ENCODE results near the gene POPDC3.

The POPDC3 gene

GRCh38 chr6:105138141-105138540 is 41.7 kb downstream of the POPDC3 start:
- DNase-seq: no peak

DNA sequence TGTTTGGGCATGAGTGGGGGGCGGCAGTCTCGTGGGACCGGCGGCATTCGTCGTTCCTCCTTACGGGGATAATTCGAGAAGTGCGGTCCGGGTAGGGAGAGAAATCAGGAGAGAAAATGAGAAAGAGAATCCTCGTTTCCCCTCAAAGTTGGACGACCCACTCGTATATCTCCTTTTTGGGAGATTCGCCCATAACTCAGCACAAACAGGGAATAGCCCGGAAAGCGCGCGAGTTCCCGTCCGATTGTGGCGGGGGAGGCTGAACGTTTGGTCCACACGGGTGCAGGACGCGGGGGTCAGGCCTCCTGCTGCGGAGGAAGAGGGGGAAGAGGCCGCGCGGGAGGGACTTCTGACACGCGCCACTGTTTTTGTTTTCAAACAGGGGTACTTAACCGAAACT is 42.4 kb downstream of the POPDC3 start:
- peak in 1 of 2 experiments; percentile 1 for DNase-seq

DNA sequence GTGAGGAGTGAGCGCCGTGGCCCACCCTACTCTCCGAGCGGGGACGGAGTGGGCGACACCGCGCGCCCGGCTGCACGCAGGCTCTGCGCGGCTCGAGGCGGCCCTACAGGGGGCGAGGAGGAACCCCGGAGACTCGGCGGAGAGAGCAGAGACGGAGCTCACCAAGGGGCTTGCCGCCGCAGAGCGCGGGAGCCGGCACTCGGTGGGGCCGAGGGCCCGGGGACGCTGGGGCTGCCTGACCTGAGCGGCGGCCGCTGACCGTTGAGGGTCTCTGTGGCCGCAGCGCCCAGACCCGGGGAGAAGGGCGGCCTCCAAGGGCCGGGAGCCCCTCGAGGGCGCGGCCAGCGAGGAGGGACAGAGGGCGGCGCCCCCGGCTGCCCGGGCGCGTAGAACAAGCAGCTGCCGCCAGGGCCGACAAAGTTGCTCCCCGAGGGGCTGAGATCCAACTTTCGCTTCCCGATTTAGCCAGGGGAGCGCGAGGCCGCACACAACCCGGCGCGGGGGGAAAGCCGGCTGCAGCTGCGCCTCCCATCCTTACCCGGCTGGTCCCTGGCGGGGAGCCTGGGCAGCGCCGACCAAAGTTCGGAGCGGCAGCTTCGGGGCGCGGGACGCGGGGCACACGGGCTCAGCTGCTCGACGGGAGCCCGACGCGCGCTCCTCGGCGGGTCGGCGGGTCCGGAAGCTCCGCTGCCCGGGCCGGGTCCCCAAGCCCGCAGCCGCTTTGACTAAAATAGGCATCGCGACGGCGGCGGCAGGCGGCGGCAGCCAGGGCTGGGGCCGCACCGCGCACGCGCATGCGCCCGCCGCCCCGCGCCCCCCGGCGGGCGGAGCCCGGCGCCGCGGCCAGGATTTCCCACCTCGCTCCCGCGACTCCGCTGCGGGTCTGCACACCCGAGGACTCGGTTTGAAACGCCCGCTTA is 43.1 kb downstream of the POPDC3 start:
- DNase-seq: peak in 1 of 2 experiments; percentile 32

GRCh38 chr6:105135907-105136430 is 43.8 kb downstream of the POPDC3 start:
- DNase-seq: no peak

DNA sequence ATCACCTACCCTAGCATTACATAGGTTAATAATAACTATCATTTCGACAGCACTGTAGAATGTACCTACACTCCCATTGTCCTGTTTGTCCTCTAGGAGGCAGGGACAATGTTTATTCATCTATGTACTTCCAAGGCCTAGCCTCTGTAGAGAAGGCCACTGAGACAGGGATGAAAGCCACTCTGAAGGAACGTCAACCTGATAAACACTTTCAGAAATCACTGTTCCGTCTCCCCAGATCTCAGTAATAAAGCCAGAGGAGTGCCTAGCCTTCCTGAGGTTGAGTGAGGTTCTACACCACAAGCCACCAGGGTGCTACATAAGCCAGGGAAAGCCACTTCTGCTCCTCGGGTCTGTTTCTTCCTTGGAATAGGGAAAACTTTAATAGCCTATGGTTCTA is 44.8 kb downstream of the POPDC3 start:
- peak; percentile 18 to 26 for DNase-seq

DNA sequence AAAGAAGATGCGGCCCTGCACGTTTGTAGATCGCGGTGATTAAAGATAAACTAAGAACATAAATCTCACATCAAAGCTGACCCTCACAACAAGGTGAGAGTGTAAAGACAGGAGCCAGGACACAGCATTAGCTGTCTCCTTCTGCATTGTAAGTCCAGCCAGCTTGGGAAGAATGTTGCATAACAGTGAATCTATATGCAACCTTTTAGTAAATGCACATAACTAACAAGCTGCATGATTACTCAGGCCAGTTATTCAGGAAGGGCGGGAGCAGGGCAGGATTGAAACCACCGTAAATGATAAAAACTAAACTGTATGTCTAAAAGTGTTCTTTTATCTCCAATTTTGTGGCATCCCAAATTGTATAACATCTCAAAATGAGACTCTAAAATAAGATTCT is 57.1 kb downstream of the POPDC3 start:
- no peak for DNase-seq

- no peak for DNase-seq
Measured at GRCh38 chr6:105121981-105122380, 57.8 kb downstream of the POPDC3 start.

- DNase-seq: no peak
Measured at GRCh38 chr6:105120570-105120969, 59.2 kb downstream of the POPDC3 start.

DNA sequence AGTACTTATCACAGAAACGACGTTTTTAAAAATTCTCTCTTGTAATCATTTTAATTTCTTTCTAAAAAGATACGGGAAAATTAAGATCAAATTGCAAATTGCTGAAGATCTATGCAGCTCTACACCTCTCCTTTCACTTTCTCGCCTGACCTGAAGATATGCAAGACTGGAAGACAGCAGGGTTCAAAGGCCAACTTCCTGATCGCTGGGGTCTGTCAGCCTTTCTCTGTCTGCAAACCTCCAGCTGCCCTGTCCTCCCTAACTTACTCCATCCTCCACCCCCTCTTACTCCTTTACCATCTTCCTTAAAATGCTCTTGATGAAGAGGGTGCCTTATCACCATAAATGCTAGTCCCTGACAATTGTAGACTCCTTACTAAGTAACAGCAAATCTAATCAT is 63.7 kb downstream of the POPDC3 start:
- DNase-seq: no peak

DNA sequence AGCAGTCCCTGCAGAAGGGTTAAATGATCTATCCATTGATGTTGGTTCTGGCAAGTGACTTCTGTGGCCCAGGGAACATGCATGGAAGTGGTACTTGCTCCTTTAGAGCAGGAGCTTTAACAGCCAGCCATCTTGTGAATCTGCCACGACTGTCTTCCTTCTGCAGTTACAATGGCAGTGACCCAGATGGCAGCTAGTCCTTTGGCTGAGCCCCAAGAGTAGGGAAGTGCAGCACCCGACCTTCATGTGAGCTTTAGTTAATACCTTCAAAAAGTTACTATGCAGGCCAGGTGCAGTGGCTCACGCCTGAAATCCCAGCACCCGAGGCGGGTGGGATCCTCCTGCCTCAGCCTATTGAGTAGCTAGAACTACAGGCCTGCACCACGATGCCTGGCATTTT is 66.4 kb downstream of the POPDC3 start:
- no peak for DNase-seq

- no peak for DNase-seq
Measured at GRCh38 chr6:105112577-105112976, 67.2 kb downstream of the POPDC3 start.

DNA sequence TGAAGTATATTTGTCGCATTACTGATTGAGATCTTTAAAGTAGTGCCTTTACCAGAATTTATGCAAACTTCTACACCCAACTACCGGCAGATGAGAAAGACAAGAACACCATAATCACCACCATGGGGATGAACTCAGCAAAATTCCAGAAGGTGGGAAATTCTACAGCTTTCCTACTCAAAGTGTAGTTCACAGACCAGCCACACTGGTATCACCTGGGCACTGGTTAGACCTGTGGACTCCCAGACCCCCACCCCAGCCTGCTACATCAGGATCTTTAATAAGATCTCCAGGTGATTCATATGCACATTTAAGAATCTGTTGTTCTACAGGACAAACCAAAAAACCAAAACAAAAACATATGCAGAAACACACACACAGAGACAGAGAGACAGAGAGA is 67.9 kb downstream of the POPDC3 start:
- DNase-seq: no peak

DNA sequence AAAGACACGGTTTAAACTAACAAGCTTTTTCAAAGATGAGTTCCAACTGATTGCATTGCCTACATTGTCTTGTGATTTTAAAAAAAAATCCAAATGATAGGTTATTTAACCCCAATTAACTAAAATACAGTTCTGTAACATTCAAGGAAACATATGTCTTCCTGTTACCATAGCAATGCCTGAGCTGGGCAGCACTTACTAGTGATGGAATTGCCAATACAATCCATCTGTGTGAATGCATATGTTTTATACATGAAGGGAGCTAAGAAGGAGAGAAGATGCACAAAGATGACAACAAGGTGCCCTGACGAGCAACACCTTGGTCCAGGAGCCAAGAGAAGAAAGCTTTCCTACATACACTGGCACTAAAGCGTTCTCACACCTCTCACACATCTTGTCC is 68.7 kb downstream of the POPDC3 start:
- no peak for DNase-seq

- DNase-seq: no peak
Measured at GRCh38 chr6:105109955-105110895, 69.6 kb downstream of the POPDC3 start.

DNA sequence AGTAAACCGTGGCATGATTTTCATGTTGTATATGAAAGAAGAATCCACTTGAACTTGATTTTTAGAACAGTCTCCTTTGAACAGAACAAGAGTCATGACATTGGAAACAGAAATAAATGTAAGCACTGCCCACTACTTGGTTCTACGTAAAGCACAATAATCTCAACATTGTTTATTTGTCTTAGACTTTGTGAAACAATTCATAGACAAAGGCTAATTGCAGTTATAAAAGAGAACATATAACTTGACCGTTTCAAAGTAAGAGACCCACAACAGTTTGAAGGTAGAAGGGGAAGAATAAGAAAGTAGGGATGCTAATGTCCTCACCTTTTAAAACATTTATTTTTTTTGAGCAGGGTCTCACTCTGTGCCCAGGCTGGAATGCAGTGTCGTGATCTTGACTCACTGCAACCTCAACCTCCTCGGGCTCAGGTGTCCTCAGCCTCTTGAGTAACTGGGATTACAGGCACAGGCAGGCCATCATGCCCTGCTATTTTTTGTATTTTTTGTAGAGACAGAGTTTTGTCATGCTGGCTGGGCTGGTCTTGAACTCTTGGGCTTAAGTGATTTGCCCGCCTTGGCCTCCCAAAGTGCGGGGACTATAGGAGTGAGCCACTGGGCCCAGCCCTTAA is 71.1 kb downstream of the POPDC3 start:
- DNase-seq: no peak

Measured in SHP77 (cell line).